ENCODE measurements around the gene AMBP.
"Not testable (repeated sequence)": the region's sequence is repeated elsewhere in the genome, so short reads cannot be mapped to it uniquely, and the experiment has no call there.

AMBP gene

GRCh38 chr9:114091711-114092110 lies 13.6 kb upstream of the AMBP start:
- DNase-seq: no peak

- no peak for DNase-seq
Observed at GRCh38 chr9:114090798-114091197, 12.7 kb upstream of the AMBP start.

GRCh38 chr9:114089206-114089840 lies 11.2 kb upstream of the AMBP start:
- DNase-seq: no peak

- no peak for DNase-seq
Observed at GRCh38 chr9:114088571-114089170, 10.6 kb upstream of the AMBP start.

GRCh38 chr9:114087721-114088120 lies 9.6 kb upstream of the AMBP start:
- no peak for DNase-seq

GRCh38 chr9:114086607-114087006 lies 8.5 kb upstream of the AMBP start:
- DNase-seq: no peak

GRCh38 chr9:114086009-114086408 lies 7.9 kb upstream of the AMBP start:
- DNase-seq: no peak

- DNase-seq: no peak
Observed at GRCh38 chr9:114085387-114085789, 7.3 kb upstream of the AMBP start.

GRCh38 chr9:114084282-114085073 lies 6.4 kb upstream of the AMBP start:
- DNase-seq: no peak

- DNase-seq: no peak
Observed at GRCh38 chr9:114083666-114084065, 5.6 kb upstream of the AMBP start.

GRCh38 chr9:114082763-114083412 lies 4.8 kb upstream of the AMBP start:
- DNase-seq: not testable (repeated sequence)

- DNase-seq: peak; percentile 72 to 74
Observed at GRCh38 chr9:114082017-114082762, 4.1 kb upstream of the AMBP start.

- DNase-seq: no peak
Observed at GRCh38 chr9:114081441-114082016, 3.4 kb upstream of the AMBP start.

- no peak for DNase-seq
Observed at GRCh38 chr9:114080773-114081440, 2.8 kb upstream of the AMBP start.

GRCh38 chr9:114080195-114080772 lies 2.2 kb upstream of the AMBP start:
- no peak for DNase-seq

- DNase-seq: no peak
Observed at GRCh38 chr9:114078781-114079156, 669 bp upstream of the AMBP start.

- DNase-seq: no peak
Observed at GRCh38 chr9:114077162-114077837, 800 bp downstream of the AMBP start.

GRCh38 chr9:114076237-114077161 lies 1.6 kb downstream of the AMBP start:
- DNase-seq: no peak

- no peak for DNase-seq
Observed at GRCh38 chr9:114075602-114076001, 2.5 kb downstream of the AMBP start.

Measured in Kasumi-1 (cell line).